Ishikawa (cell line): Measurements from ENCODE around the gene RPS27L.

Source experiments
- CEBPB ChIP-seq: IDR thresholded peaks from 2 replicates; pipeline ENCODE4 v1.6.1; 2012
- CREB1 ChIP-seq: IDR thresholded peaks from 2 replicates; pipeline ENCODE4 v1.6.1; 2012; ENCODE audit warnings: low read depth
- EGR1 ChIP-seq: IDR thresholded peaks from 2 replicates; pipeline ENCODE4 v1.6.1; 2012
- EP300 ChIP-seq: IDR thresholded peaks from 2 replicates; pipeline ENCODE4 v1.6.1; 2012; ENCODE audit warnings: borderline replicate concordance
- FOXM1 ChIP-seq: IDR thresholded peaks from 2 replicates; pipeline ENCODE4 v1.6.1; 2012; ENCODE audit warnings: low read depth, borderline replicate concordance
- NFIC ChIP-seq: IDR thresholded peaks from 2 replicates; pipeline ENCODE4 v1.6.1; 2012
- RAD21 ChIP-seq: IDR thresholded peaks from 2 replicates; pipeline ENCODE4 v1.6.1; 2012; ENCODE audit warnings: low read depth
- YY1 ChIP-seq: IDR thresholded peaks from 2 replicates; pipeline ENCODE4 v1.6.1; 2012; ENCODE audit warnings: low read depth
- ZBTB7A ChIP-seq: IDR thresholded peaks from 2 replicates; pipeline ENCODE4 v1.6.1; 2012; ENCODE audit warnings: low read depth
- TF ChIP-seq, protein P1 (sequence below): IDR thresholded peaks from 2 replicates; pipeline ENCODE4 v1.6.1; 2012; ENCODE audit warnings: low read depth, mild to moderate bottlenecking
- TF ChIP-seq, protein P2 (sequence below): IDR thresholded peaks from 2 replicates; pipeline ENCODE4 v1.6.1; 2012

DNA sequence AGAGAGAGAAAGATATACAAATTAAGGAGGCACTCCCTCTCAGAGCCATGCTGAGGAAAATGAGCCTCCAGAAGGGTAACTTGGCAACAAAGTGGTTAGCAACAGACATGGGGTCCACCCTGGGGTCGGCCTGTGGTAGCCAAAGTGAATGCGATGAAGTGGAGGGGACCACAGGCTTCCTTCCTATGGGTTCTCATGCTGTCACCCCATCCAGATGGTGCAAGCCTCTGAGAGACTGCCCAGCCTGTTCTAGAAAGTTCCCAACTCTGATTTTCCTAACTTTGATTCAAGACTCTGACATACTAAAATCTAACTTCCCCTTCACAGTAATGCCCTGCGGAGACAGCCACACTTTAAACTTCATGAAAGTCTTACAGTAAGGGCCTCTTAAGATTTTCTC is 53.9 kb downstream of the RPS27L start:
- TF ChIP-seq CREB1: no peak
- TF ChIP-seq, protein P1, sequence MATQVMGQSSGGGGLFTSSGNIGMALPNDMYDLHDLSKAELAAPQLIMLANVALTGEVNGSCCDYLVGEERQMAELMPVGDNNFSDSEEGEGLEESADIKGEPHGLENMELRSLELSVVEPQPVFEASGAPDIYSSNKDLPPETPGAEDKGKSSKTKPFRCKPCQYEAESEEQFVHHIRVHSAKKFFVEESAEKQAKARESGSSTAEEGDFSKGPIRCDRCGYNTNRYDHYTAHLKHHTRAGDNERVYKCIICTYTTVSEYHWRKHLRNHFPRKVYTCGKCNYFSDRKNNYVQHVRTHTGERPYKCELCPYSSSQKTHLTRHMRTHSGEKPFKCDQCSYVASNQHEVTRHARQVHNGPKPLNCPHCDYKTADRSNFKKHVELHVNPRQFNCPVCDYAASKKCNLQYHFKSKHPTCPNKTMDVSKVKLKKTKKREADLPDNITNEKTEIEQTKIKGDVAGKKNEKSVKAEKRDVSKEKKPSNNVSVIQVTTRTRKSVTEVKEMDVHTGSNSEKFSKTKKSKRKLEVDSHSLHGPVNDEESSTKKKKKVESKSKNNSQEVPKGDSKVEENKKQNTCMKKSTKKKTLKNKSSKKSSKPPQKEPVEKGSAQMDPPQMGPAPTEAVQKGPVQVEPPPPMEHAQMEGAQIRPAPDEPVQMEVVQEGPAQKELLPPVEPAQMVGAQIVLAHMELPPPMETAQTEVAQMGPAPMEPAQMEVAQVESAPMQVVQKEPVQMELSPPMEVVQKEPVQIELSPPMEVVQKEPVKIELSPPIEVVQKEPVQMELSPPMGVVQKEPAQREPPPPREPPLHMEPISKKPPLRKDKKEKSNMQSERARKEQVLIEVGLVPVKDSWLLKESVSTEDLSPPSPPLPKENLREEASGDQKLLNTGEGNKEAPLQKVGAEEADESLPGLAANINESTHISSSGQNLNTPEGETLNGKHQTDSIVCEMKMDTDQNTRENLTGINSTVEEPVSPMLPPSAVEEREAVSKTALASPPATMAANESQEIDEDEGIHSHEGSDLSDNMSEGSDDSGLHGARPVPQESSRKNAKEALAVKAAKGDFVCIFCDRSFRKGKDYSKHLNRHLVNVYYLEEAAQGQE: no peak
- no peak for TF ChIP-seq NFIC
- TF ChIP-seq YY1: no peak
- TF ChIP-seq EP300: no peak
- TF ChIP-seq FOXM1: no peak
- TF ChIP-seq RAD21: no peak
- TF ChIP-seq, protein P2, sequence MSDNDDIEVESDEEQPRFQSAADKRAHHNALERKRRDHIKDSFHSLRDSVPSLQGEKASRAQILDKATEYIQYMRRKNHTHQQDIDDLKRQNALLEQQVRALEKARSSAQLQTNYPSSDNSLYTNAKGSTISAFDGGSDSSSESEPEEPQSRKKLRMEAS: no peak
- no peak for TF ChIP-seq EGR1
- TF ChIP-seq CEBPB: no peak
- TF ChIP-seq ZBTB7A: no peak
